ENCODE measurements around the gene LCNL1. TPM values are rescaled to one million over a fixed set of nuclear protein-coding genes. Genes with fewer than 3 reads are reported as not detected.

The LCNL1 gene
- total RNA-seq, 4 donors from 2014 or later = 0.19 TPM; not detected in 3

- Histone ChIP-seq H3K27ac (peak overlapping the region; percentile 39 to 82 (median 70)), H3K4me3 (peak overlapping the region in 1 of 4 donors; percentile 7), H3K27me3 (peaks cover 0 to 13% (median 0%) of the 10 kb centered on the region in 4 donors), H3K4me1 (peaks cover 13 to 56% (median 23%) of the 10 kb centered on the region in 3 donors), H3K9me3 (no peaks in the 10 kb centered on the region), H3K36me3 (no peaks in the 10 kb centered on the region)
- no peak for DNase-seq
- 50% methylated on average over 4 of the region's 15 CpGs; no CpG with 5 or more reads in 1 of the 2 donors for WGBS, 2 donors
- TF ChIP-seq, protein P1, sequence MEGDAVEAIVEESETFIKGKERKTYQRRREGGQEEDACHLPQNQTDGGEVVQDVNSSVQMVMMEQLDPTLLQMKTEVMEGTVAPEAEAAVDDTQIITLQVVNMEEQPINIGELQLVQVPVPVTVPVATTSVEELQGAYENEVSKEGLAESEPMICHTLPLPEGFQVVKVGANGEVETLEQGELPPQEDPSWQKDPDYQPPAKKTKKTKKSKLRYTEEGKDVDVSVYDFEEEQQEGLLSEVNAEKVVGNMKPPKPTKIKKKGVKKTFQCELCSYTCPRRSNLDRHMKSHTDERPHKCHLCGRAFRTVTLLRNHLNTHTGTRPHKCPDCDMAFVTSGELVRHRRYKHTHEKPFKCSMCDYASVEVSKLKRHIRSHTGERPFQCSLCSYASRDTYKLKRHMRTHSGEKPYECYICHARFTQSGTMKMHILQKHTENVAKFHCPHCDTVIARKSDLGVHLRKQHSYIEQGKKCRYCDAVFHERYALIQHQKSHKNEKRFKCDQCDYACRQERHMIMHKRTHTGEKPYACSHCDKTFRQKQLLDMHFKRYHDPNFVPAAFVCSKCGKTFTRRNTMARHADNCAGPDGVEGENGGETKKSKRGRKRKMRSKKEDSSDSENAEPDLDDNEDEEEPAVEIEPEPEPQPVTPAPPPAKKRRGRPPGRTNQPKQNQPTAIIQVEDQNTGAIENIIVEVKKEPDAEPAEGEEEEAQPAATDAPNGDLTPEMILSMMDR (IDR thresholded peaks at IDR 0.05) = no peak
- TF ChIP-seq POLR2A (IDR thresholded peaks at IDR 0.05) = no peak
- intact Hi-C loops (cut with DNase I) = no loop called here
These were observed 7.8 kb upstream of the LCNL1 start for GRCh38 chr9:136974817-136975535.

- Histone ChIP-seq H3K36me3 (no peaks in the 10 kb centered on the region), H3K4me1 (peaks cover 13 to 56% (median 23%) of the 10 kb centered on the region in 3 donors), H3K9me3 (no peaks in the 10 kb centered on the region), H3K27ac (peak overlapping the region; percentile 39 to 82 (median 70)), H3K27me3 (peaks cover 0 to 8% (median 0%) of the 10 kb centered on the region in 4 donors), H3K4me3 (peak overlapping the region in 1 of 4 donors; percentile 7)
- WGBS, 2 donors = 51 to 82% methylated on average over 6 to 11 of the region's 14 CpGs
- no peak for DNase-seq
- intact Hi-C loops (cut with DNase I) = no loop called here
- no peak for TF ChIP-seq POLR2A (IDR thresholded peaks at IDR 0.05)
- TF ChIP-seq, protein P1 (IDR thresholded peaks at IDR 0.05) = peak in 2 of 6 experiments; percentile 15 to 40
These were observed 7.1 kb upstream of the LCNL1 start for GRCh38 chr9:136975644-136976043.

DNA sequence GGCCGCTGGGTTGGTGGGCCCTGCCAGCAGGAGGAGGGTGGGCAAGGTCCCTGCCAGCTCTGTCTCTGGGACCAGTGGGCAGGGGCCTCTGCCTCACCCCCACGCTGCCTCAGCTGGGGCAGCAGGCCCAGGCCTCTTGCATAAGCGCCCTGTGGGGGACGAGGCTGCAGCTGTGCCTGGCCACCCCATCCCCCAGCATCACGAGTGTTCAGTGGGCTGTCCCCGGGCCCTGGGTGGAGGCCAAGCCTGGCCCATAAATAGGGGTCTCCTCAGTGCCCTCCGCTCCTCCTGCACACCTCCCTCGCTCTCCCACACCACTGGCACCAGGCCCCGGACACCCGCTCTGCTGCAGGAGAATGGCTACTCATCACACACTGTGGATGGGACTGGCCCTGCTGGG, 5.6 kb upstream of the LCNL1 start, which contains the start of gene PTGDS:
PTGDS (plus strand) TSS at position 282 of the 400 bp plus-strand sequence; CDS start at position 357, 75 bp downstream.
- Histone ChIP-seq H3K4me3 (peak within 1 kb of the TSS; percentile 27 to 71 (median 47)), H3K4me1 (peaks cover 13 to 61% (median 23%) of the 10 kb centered on the region in 3 donors), H3K9me3 (no peaks in the 10 kb centered on the region), H3K27ac (peak within 1 kb of the TSS; percentile 43 to 82 (median 72)), H3K27me3 (peaks cover 0 to 9% (median 0%) of the 10 kb centered on the region in 4 donors), H3K36me3 (no peaks in the 10 kb centered on the region)
- DNase-seq = no peak
- TF ChIP-seq, protein P1 (IDR thresholded peaks at IDR 0.05) = no peak
- peak in 1 of 4 donors; percentile 28 for TF ChIP-seq POLR2A (IDR thresholded peaks at IDR 0.05)
- intact Hi-C loops (cut with DNase I) = no loop called here
- WGBS, 2 donors = 46 to 87% methylated on average over 3 to 6 of the region's 10 CpGs

- Histone ChIP-seq H3K4me1 (peaks cover 13 to 61% (median 23%) of the 10 kb centered on the region in 3 donors), H3K36me3 (no peaks in the 10 kb centered on the region), H3K9me3 (no peaks in the 10 kb centered on the region), H3K27me3 (peaks cover 0 to 13% (median 0%) of the 10 kb centered on the region in 4 donors), H3K27ac (peak overlapping the region; percentile 43 to 82 (median 72)), H3K4me3 (peak overlapping the region; percentile 27 to 71 (median 47))
- no peak for TF ChIP-seq POLR2A (IDR thresholded peaks at IDR 0.05)
- TF ChIP-seq, protein P1 (IDR thresholded peaks at IDR 0.05) = no peak
- WGBS, 2 donors = no CpG with 5 or more reads among the region's 33 CpGs
- no peak for DNase-seq
- intact Hi-C loops (cut with DNase I) = no loop called here
These were observed 5.1 kb upstream of the LCNL1 start for GRCh38 chr9:136977649-136978072.
